GM18498 (cell line): Measurements from ENCODE around the gene MGST1.
"Not testable (repeated sequence)": the region's sequence is repeated elsewhere in the genome, so short reads cannot be mapped to it uniquely, and the experiment has no call there.

ENCODE experiments used
- ATAC-seq: cut with Tn5 transposase; IDR thresholded peaks from one replicate; pipeline ENCODE4 v1.9.1; 2021; ENCODE audit warnings: mild to moderate bottlenecking, moderate library complexity; ENCODE audit not compliant: unreplicated experiment

Gene MGST1

DNA sequence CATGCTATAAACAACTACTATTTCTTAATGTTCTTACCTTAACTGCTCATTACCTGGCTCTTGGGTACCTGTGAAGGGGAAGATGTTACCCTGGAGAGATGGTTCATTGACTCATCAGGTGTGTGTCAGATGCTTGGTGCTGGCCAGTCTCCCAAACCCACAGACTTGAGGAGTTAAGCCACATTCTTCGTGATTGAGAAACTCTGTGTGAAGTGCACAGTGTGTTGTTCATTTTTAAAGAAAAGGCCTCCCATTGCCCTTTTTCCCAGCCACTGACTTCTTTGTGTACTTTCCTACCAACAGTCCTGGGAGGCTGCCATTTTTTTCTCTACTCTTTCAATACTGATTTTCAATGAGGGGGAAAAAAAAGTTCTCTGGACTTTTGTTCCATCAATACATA is 3.2 kb downstream of the MGST1 start:
- no peak for ATAC-seq

DNA sequence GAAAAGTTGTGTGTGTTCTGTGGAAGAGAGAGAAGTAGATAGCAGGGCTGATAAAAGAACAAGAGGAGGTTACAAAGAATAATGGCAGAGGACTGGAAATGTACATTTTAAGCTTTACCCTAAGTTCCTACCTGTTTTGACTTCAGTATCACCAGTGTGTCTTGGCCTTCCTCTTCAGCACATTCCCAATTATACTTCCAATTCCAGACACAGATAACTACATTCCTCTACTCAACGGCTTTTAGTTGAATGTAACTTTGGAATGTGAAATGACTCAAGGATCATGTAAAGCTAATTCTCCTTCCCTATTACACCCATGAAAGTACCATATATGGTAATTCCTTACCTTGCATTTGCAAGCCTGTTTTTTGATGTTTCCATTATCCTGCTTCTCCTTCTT is 5.0 kb downstream of the MGST1 start:
- ATAC-seq = no peak

DNA sequence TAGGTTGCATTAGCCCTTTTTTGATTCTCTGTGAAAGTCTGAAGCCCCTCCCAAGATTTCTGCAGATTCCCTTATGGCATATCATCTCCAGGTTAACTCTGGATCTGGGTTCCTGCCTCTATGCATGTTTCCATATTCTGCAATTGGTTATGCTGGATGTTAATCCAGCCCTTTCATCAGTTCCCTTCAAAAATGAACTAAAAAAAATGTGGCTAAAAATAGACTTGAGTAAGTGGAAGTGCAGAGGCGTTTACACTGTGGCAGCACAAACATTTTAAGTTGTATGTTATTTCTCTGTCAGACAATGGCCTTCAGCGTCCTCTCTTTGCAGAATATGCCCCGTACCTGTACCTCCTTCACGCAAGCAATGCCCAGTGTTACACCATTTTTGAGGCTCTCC is 11.4 kb downstream of the MGST1 start:
- no peak for ATAC-seq

DNA sequence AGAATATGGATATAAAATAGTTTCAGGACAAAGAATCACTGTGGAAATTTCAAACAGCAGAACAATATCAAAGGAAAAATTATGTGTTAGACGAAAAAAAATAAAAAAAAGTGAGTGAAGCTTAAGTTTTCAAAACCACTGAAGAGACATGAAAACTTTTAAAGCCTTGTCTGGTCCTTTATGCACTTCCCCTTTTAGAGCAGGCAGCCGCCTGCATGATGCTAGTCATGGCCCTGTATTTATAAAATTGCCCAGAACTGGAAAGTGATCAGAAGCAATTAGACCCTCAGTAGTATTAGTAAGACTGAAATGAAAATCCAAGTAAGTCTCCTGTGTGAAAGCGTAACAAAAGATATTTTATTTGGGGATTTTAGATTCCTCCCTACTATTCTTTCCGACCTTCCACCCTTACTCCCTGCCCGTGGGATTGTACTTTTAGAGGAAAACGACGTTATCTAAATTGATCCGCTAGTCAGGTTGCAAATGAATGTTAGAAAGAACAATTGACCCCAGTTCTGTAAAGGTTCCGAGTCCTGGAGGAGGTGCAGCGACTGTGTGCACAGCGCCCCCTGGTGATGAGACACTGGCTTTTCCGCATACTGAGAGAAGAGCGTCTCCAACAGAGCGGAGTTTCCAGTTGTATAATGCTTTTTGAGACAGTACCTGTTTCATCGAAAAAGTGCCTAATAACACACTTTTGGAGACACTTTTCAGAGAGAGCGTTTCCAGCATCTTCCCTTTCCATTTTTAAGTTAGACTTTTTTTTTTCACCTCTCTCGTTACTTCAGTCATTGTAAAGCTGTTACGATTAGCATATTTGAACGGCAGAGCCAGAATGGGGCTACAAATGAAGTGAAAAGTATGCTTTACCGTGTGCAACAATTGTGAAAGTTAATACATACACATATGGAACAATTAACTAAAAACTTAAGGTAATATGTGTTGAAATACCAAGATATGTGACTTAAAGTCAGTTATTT is 12.4 kb downstream of the MGST1 start:
- ATAC-seq = no peak

DNA sequence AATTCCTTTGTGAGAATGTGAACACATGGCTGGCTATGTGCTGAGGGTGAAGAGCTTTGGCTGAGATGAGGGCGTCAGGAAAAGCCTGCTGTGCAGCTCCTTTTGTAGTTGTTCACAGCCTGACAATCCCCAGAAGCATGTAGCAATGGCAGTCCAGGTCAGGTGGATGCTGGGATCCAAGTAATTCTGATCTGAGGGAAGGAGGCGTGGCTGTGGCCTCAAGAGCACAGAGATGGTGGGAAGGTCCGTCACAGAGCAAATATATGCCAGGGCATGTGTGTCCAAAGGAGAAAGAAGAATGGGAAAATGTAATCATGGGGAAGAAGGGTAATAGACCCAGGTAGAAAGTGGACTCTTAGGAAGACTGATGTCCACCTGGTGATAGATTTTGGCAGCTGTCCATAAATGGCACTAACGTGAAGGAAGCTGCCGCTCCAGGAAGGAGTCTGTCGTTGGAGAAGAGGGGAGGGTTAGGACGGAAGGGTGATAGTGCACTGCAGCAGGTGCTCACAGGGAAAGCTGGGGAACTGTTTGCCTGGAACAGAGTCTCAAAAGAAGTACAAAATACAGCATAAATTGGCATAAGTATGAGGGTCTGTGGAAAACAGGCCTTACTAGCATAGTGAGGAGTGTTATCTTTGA is 13.8 kb downstream of the MGST1 start:
- ATAC-seq = no peak

DNA sequence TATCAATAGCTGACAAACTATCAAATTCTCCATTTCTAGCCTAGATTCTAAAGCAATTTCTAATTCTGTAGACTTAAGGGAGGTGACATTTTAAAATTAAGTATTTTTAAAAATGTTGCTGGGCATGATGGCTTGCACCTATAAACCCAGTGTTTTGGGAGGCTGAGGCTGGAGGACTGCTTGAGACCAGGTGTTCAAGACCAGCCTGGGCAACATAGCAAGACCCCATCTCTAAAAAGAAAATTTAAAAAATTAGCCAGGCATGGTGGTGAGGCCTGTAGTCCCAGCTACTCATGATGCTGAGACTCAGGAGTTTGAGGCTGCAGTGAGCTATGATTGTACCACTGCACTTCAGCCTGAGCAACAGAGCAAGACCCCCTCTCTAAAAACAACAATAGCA is 15.1 kb downstream of the MGST1 start:
- no peak for ATAC-seq

DNA sequence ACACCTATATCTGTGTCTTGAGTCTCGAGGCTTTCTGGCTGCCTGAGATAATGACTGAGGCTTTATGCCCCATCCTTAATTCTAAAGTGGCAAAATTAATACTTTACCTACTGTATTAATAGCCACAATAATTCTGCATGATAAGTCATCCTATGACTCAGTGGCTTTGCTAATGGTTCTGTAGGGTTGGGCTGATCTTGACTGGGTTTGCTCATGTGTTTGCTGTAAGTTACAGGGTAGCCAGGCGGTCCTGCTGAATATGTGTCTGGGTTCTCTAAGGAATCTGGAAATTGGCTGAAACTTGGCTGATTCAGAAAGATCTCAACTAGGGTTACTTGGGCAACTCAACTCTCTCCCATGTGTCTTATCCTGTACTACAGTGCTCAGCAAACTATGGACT is 21.7 kb downstream of the MGST1 start:
- no peak for ATAC-seq

DNA sequence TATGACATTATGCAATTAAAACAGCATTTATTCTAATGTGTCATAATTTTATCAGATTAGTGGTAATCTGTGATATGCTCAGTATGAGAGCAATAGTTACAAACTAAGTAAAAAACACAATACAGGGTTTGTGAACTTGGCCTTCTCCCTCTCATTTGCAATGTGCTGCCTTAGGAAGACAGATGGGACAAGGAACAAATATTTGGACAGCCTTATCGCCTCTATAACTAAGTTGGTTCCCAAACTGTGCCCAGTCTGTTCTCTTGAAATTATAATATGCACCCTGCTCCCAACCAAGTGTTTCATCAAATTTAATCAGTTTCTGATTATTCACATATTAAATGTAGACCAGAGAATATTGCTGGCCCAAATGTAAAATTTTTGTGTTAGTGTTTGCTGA is 22.7 kb downstream of the MGST1 start:
- ATAC-seq = no peak

DNA sequence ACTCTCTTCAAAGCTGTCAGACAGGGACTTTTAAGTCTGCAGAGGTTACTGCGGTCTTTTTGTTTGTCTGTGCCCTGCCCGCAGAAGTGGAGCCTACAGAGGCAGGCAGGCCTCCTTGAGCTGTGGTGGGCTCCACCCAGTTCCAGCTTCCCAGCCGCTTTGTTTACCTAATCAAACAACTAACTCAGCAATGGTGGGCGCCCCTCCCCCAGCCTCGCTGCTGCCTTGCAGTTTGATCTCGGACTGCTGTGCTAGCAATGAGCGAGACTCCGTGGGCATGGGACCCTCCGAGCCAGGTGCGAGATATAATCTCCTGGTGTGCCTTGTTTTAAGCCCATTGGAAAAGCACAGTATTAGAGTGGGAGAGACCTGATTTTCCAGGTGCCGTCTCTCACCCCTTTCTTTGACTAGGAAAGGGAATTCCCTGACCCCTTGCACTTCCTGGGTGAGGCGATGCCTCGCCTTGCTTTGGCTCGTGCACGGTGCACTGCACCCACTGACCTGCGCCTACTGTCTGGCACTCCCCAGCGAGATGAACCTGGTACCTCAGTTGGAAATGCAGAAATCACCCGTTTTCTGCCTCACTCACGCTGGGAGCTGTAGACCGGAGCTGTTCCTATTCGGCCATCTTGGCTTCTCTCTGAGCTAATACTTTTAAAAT is 35.3 kb downstream of the MGST1 start:
- ATAC-seq = not testable (repeated sequence)

DNA sequence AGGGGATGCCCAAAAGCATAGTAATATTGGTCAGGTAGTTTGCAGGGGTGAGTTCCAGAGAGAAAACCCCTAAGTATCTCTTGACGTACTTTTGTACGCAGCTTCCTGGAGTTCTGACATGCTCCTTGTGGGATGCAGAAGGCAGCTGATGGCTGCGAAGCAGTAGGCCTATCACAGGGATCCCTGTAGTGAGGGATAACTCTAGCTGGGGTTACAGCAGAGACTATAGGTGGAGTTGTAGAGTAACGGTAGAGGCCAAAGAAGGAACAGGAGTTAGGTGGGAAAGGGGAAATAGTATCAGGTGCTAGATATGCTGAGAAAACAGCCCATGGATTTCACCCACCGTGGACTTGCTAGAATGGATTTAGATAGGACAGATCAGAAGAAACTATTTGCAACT is 37.3 kb downstream of the MGST1 start:
- ATAC-seq = no peak

DNA sequence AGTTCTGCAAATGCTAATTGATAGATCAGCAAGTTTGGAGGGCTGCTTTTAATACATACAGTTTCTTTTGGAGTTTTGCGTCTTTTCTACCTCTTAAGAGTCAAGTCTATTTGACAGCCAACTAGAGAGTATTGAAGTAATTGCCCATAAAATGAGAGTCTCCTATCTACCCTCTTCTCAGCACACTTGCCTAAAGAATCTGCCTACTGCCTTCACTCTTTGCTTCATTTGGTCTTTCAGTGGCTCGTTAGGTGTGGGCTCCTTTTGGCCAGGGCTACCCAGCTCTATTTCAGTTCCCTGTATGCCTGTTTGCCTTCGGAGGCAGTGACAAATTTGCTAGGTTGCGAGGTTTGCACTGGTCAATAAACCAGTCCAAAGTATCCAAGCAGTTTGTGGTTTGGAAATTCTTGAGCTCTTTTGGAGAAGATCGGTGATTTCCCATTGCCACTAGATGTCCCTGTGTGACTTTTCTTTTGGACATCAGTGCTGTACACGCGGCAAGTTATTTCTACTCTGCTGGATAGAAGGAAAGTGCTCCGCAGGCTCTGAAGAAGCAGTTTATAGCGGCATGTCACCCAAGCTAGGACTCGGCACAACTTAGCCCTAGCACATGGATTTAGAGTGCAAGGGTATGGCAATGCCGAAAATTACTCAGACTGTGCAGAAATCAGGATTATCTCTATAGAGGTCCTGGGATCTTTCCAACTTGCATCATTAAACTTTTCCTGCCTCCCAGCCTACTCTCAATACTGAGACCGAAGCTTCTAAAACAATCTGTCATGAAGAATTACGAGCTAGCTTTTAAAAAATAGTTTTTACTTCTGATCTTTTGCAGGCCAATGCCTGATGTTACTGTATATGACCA is 38.6 kb downstream of the MGST1 start:
- ATAC-seq = no peak

DNA sequence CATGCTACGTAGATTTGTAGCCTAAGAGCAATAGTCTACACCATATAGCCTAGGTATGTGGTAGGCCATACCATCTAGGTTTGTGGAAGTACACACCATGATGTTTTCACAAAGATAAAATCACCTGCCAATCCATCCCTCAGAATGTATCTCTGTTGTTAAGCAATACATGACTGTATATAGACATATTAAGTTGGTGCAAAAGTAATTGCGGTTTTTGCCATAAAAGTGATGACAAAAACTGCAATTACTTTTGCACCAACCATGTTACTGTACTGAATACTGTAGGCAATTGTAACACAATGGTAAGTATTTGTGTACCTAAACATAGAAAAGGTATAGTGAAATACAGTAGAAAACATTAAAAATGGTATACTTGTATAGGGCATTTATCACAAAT is 40.5 kb downstream of the MGST1 start:
- no peak for ATAC-seq

DNA sequence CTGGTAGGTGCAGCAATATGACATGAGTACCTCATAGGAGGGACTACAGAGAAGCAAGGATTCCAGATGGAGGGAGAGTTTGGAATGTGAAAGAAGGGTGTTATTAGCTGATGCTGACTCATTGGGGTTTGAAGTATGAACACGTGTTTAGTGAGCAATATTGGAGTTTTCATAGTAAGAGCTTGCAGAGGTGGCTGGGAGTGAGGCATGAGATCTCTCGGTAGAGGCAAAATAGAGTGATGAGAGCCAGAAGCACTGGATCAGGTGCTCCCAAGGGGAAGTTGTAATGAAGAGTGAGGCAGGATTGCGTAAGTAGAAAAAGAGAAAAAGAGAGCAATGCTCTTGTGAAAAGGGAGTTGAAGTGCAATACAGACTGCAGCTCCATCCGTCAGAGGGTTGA is 42.1 kb downstream of the MGST1 start:
- ATAC-seq = no peak

DNA sequence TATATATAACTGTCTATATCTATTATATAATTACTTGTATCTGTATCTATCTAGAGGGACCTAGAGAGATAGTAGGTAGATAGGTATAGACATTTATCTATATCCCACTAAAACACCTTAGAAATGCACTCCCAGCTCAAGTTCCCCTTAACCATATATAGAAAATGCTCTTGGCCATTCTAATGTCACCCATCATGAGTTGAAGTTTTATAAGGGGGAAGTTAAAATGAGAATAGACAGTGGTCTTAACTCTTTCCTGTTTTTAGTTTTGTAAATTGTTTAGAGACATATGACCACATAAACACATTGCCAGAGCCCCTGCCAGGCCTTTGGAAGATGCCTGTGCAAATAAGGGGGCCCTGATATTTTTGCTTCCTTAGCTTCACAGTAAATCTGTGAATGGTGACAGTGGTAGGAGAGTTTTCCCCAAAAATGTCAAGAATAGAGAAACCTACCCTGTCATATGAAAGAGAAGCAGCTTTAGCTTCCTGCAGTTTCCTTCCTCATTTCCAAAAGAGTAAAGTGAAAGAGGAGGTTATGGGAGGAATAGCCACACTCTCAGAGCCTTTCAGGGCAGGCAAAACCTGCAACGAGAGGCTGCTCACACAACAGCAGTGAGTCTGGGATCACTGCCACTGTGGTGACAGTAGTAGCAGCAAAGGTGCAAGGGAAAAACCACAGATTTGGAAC is 45.5 kb downstream of the MGST1 start:
- no peak for ATAC-seq

DNA sequence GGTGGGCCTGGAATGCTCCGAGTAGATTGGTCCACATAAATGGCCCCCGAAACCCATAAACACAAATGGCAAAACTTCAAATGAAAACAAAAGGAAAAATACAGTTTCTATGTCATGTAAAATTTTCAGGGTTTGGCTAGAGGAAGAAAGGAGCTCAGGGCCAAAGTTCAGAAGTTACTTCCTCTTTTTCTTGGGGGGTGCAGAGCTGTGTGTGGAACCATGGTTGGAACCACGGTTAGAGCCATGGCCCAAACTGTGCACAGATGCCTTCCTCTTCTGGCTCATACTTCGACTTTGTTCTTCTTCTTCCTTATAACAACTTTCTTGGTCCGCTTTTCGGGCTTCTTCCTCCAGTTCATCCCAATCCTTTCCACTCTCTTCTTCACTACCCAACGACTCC is 51.7 kb downstream of the MGST1 start:
- no peak for ATAC-seq

DNA sequence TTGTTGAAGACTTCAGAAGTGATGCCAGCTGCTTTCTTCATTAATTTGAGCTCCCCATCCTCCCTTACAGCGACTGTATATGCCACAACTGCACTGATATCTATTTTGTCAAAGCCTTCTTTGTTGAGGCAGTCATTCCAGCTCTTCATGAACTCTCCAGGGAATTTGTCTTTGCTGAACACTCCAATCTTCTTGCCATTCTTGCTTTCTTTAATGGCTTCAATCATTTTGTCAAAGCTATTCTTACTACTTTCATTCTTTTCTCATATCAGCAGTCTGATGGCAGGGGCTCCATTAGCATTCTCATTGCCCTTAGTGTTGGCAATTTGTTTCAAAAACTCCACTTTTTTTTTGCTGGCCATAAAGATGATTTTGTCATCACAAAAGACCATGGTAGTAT is 54.4 kb downstream of the MGST1 start:
- ATAC-seq = not testable (repeated sequence)

DNA sequence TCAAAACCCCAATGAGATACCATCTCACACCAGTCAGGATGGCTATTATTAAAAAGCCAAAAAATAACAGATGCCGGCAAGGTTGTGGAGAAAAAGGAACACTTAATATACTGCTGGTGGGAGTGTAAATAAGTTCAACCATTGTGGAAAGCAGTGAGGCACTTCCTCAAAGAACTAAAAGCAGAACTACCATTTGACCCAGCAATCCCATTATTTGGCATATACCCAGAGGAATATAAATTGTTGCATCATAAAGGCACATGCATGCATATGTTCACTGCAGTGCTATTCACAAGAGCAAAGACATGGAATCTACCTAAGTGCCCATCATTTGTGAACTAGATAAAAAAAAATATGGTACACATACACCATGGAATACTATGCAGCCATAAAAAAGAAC is 59.9 kb downstream of the MGST1 start:
- ATAC-seq = no peak
